Measurements from ENCODE around the gene SIK3.
A peak's percentile ranks its signal among the peaks of the same experiment; 100 is the strongest.

SIK3 gene

DNA sequence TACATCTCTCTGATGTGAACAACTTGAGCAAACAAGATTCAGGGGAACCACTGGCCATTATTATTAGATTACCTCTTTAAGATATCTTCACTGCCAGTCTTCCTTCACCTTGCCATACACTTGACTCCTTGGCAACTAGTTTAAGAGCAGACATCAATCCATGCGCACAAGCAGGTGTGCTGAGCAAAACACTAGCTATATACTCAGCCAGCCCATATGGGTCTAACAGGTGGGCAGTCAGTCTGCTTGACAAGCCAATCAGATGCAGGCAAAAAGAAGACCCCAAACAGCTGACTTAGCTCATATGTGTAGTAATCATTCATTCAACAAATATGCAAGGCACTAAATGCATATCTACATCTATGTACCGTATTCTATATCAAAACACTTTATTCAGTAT, 101.2 kb downstream of the SIK3 start:
- no peak for TF ChIP-seq FOXP2 (optimal IDR thresholded peaks at IDR 0.05; ENCODE audit: control extremely low read depth, extremely low read length, insufficient read depth)
- no peak for TF ChIP-seq EZH2 (IDR thresholded peaks at IDR 0.05)
- no peak for TF ChIP-seq POLR2AphosphoS5 (IDR thresholded peaks at IDR 0.05; ENCODE audit: borderline replicate concordance, low read depth, low read length)
- Histone ChIP-seq H3K9ac (ENCODE audit: insufficient read length) (no peak overlapping the region), H3K9me3 (ENCODE audit: low read depth, low read length) (no peaks in the 10 kb centered on the region), H3K27ac (no peak overlapping the region), H3K36me3 (ENCODE audit: insufficient read depth, low read length) (no peaks in the 10 kb centered on the region), H3K4me3 (no peak overlapping the region)
- no peak for DNase-seq (ENCODE audit: low read depth, low spot score)

DNA sequence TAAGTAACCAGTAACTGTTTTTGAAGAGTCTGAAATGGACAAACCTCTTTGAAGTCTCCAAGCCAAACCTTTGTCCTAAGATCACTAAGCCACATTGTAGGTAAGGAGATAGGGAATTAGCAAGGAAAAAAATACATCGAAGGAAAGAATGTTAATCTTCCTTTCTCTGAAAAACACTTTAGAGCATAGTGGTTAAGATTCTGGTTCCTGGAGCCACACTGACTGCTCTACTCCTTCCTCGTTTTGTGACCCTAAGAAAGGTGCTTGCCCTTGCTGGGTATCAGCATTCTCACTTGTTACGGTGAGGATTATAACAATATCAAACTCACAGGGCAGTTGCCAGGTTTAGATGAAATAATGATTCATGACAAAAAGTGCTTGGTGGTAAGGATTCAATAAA, 104.0 kb downstream of the SIK3 start:
- TF ChIP-seq EZH2 (IDR thresholded peaks at IDR 0.05), result no peak
- no peak for TF ChIP-seq POLR2AphosphoS5 (IDR thresholded peaks at IDR 0.05; ENCODE audit: borderline replicate concordance, low read depth, low read length)
- H3K9me3 ChIP-seq (ENCODE audit: low read depth, low read length), result no peaks in the 10 kb centered on the region
- H3K9ac ChIP-seq (ENCODE audit: insufficient read length), result no peak overlapping the region
- H3K27ac ChIP-seq, result no peak overlapping the region
- no peaks in the 10 kb centered on the region for H3K36me3 ChIP-seq (ENCODE audit: insufficient read depth, low read length)
- DNase-seq (ENCODE audit: low read depth, low spot score), result no peak
- H3K4me3 ChIP-seq, result no peak overlapping the region

GRCh38 chr11:116993599-116993998, 104.6 kb downstream of the SIK3 start:
- TF ChIP-seq POLR2AphosphoS5 (IDR thresholded peaks at IDR 0.05; ENCODE audit: borderline replicate concordance, low read depth, low read length) (no peak), FOXP2 (optimal IDR thresholded peaks at IDR 0.05; ENCODE audit: control extremely low read depth, extremely low read length, insufficient read depth) (no peak), EZH2 (IDR thresholded peaks at IDR 0.05) (no peak)
- H3K4me3 ChIP-seq, result no peak overlapping the region
- H3K27ac ChIP-seq, result no peak overlapping the region
- no peaks in the 10 kb centered on the region for H3K9me3 ChIP-seq (ENCODE audit: low read depth, low read length)
- no peaks in the 10 kb centered on the region for H3K36me3 ChIP-seq (ENCODE audit: insufficient read depth, low read length)
- no peak for DNase-seq (ENCODE audit: low read depth, low spot score)
- no peak overlapping the region for H3K9ac ChIP-seq (ENCODE audit: insufficient read length)

DNA sequence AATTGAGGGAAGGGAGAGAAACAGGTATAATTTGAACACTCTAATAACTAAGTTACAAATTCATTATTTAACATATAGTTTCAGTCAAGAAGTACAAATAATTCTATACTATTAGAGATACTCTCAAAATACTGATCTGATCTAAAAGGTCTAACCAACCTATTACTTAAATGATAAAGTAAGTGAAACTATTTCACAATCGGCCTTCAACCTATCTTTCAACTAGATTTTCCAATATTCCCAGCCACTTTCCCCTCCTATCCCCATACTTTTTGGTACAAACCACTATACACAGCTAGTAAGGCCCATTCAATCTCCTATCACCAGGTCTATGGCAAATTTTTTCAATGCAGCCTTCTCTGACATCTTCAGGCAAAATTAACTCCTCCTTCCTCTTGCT, 106.7 kb downstream of the SIK3 start:
- no peak for DNase-seq (ENCODE audit: low read depth, low spot score)
- TF ChIP-seq EZH2 (IDR thresholded peaks at IDR 0.05) (no peak), POLR2AphosphoS5 (IDR thresholded peaks at IDR 0.05; ENCODE audit: borderline replicate concordance, low read depth, low read length) (no peak), FOXP2 (optimal IDR thresholded peaks at IDR 0.05; ENCODE audit: control extremely low read depth, extremely low read length, insufficient read depth) (no peak)
- H3K4me3 ChIP-seq, result no peak overlapping the region
- no peaks in the 10 kb centered on the region for H3K36me3 ChIP-seq (ENCODE audit: insufficient read depth, low read length)
- no peak overlapping the region for H3K9ac ChIP-seq (ENCODE audit: insufficient read length)
- no peak overlapping the region for H3K27ac ChIP-seq
- no peaks in the 10 kb centered on the region for H3K9me3 ChIP-seq (ENCODE audit: low read depth, low read length)

DNA sequence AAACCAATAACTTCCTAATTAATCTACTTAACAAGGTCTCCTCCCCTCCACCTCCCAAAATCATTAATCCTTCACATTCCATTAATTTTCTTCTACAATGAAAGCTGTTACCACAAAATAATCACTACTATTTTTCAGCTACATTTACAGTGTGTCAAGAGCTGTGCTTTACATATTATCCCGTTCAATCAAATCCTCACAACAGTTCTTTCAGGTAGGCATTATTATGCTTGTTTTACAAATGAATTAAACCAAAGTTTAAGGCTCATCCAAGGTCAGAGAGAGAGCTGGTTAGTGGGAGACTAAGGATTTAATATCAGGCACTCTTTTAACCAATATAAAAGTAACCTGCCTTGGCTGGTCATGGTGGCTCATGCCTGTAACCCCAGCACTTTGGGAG, 107.4 kb downstream of the SIK3 start:
- Histone ChIP-seq H3K9ac (ENCODE audit: insufficient read length) (no peak overlapping the region), H3K9me3 (ENCODE audit: low read depth, low read length) (no peaks in the 10 kb centered on the region), H3K36me3 (ENCODE audit: insufficient read depth, low read length) (no peaks in the 10 kb centered on the region), H3K27ac (no peak overlapping the region), H3K4me3 (no peak overlapping the region)
- TF ChIP-seq FOXP2 (optimal IDR thresholded peaks at IDR 0.05; ENCODE audit: control extremely low read depth, extremely low read length, insufficient read depth), result no peak
- TF ChIP-seq EZH2 (IDR thresholded peaks at IDR 0.05), result no peak
- no peak for TF ChIP-seq POLR2AphosphoS5 (IDR thresholded peaks at IDR 0.05; ENCODE audit: borderline replicate concordance, low read depth, low read length)
- no peak for DNase-seq (ENCODE audit: low read depth, low spot score)

DNA sequence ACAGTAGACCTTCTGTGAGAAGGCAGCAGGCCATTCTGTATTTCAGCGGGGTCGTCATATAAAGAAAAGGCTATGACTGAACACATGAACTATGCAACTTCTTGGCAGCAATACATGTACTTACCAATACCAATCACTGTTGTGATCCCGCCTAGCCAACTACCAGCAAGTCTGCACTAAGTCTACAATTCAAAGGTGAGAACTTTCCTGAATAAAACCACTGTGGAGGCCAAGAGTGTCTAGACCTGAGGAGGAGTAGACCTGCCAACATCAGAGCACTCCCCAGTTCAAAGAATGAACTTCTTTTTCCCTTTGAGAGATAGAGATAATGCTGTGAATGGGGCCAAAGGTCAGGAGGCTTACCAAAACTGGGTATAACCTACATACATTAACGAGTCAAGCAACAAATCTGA, 108.2 kb downstream of the SIK3 start:
- no peak for DNase-seq (ENCODE audit: low read depth, low spot score)
- Histone ChIP-seq H3K9ac (ENCODE audit: insufficient read length) (no peak overlapping the region), H3K36me3 (ENCODE audit: insufficient read depth, low read length) (no peaks in the 10 kb centered on the region), H3K27ac (peak overlapping the region; percentile 62), H3K9me3 (ENCODE audit: low read depth, low read length) (no peaks in the 10 kb centered on the region), H3K4me3 (no peak overlapping the region)
- TF ChIP-seq FOXP2 (optimal IDR thresholded peaks at IDR 0.05; ENCODE audit: control extremely low read depth, extremely low read length, insufficient read depth), result no peak
- no peak for TF ChIP-seq POLR2AphosphoS5 (IDR thresholded peaks at IDR 0.05; ENCODE audit: borderline replicate concordance, low read depth, low read length)
- TF ChIP-seq EZH2 (IDR thresholded peaks at IDR 0.05), result no peak

DNA sequence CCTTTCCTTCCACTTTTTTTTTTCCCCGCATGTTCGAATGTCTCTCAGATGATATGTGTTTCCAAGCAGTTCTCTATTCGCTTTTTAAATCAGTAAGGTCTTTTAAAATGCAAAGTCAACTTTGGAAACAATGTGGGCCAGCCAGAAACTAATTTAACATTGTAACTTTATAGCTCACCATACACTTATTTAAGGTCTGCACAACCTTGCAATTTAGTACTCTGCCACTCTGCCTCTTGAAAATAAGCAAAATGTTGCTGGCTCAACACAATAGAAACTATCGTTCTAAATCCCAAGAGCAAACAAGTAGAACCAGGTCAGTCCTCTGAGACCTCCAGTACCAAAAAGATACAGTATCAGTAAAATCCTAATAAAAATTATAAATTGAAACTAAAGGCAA, 109.0 kb downstream of the SIK3 start:
- TF ChIP-seq FOXP2 (optimal IDR thresholded peaks at IDR 0.05; ENCODE audit: control extremely low read depth, extremely low read length, insufficient read depth), result no peak
- no peak for TF ChIP-seq EZH2 (IDR thresholded peaks at IDR 0.05)
- Histone ChIP-seq H3K4me3 (0 out of 2 replicates have a peak overlapping the region, but pooled peaks have one; percentile 5), H3K9ac (ENCODE audit: insufficient read length) (no peak overlapping the region), H3K36me3 (ENCODE audit: insufficient read depth, low read length) (no peaks in the 10 kb centered on the region), H3K27ac (peak overlapping the region; percentile 62; the same call in 1 of the 2 replicates), H3K9me3 (ENCODE audit: low read depth, low read length) (no peaks in the 10 kb centered on the region)
- DNase-seq (ENCODE audit: low read depth, low spot score), result no peak

GRCh38 chr11:116986521-116987105, 111.6 kb downstream of the SIK3 start:
- TF ChIP-seq EZH2 (IDR thresholded peaks at IDR 0.05) (no peak), POLR2AphosphoS5 (IDR thresholded peaks at IDR 0.05; ENCODE audit: borderline replicate concordance, low read depth, low read length) (no peak), FOXP2 (optimal IDR thresholded peaks at IDR 0.05; ENCODE audit: control extremely low read depth, extremely low read length, insufficient read depth) (no peak)

DNA sequence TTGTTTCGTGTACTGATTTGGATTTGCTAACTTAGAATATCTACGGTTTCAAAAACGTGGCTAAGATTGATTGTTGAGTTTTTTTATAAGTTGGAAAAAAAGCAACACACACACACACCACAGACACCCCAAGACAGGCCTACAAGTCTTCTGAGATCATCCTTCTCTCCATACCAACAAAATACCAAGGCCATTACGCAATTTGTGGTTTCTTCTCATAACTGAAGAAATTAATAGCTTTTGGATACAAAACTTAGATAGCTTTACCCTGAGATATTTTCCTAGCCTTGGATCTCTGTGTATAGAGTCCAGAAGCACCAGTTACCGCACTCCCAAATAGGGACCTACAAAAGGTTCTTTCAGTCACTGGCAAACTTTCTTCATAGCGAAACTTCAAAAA, 113.6 kb downstream of the SIK3 start:
- Histone ChIP-seq H3K9me3 (ENCODE audit: low read depth, low read length) (no peaks in the 10 kb centered on the region), H3K36me3 (ENCODE audit: insufficient read depth, low read length) (no peaks in the 10 kb centered on the region), H3K4me3 (peak overlapping the region; percentile 60), H3K27ac (peak overlapping the region; percentile 90), H3K9ac (ENCODE audit: insufficient read length) (peak overlapping the region; percentile 1)
- DNase-seq (ENCODE audit: low read depth, low spot score), result peak; percentile 88
- TF ChIP-seq EZH2 (IDR thresholded peaks at IDR 0.05) (no peak), FOXP2 (optimal IDR thresholded peaks at IDR 0.05; ENCODE audit: control extremely low read depth, extremely low read length, insufficient read depth) (peak; percentile 13)

More at GRCh38 chr11:116986521-116987105, 111.6 kb downstream of the SIK3 start:
- no peak overlapping the region for H3K4me3 ChIP-seq
- DNase-seq (ENCODE audit: low read depth, low spot score), result no peak
- H3K27ac ChIP-seq, result peak overlapping the region; percentile 32; the same call in 1 of the 2 replicates
- no peak overlapping the region for H3K9ac ChIP-seq (ENCODE audit: insufficient read length)
- no peaks in the 10 kb centered on the region for H3K36me3 ChIP-seq (ENCODE audit: insufficient read depth, low read length)
- H3K9me3 ChIP-seq (ENCODE audit: low read depth, low read length), result no peaks in the 10 kb centered on the region

Measured in SK-N-MC (cell line).